MM.1S (cell line): ENCODE measurements around the gene AKAP13.

Source experiments
- DNase-seq: peaks from one replicate; pipeline ENCODE4 v3.0.0-alpha.2; 2015
- H2AFZ ChIP-seq: fragments of 300-600 bp; sonication (generic); 2 replicates; pipeline ENCODE4 v1.6.0; 2016; ENCODE audit warnings: antibody characterized with exemption, low read length
- H3F3A ChIP-seq: fragments of 300-600 bp; sonication (generic); 2 replicates; pipeline ENCODE4 v1.6.1; 2016; ENCODE audit warnings: mild to moderate bottlenecking, antibody characterized with exemption, low read length, moderate library complexity, mixed read lengths; ENCODE audit not compliant: insufficient read depth
- H3K27ac ChIP-seq: fragments of 300-600 bp; sonication (generic); 2 replicates; pipeline ENCODE4 v1.5.1; 2016; ENCODE audit warnings: mild to moderate bottlenecking, low read length
- H3K27me3 ChIP-seq: fragments of 300-600 bp; sonication (generic); replicated peaks from 2 replicates; pipeline ENCODE4 v1.6.0; 2016; ENCODE audit warnings: low read length; ENCODE audit not compliant: insufficient read depth
- H3K36me3 ChIP-seq: fragments of 300-600 bp; sonication (generic); replicated peaks from 2 replicates; pipeline ENCODE4 v1.6.1; 2016; ENCODE audit warnings: mild to moderate bottlenecking, low read length, mixed read lengths; ENCODE audit not compliant: insufficient read depth
- H3K4me1 ChIP-seq: fragments of 300-600 bp; sonication (generic); 2 replicates; pipeline ENCODE4 v1.6.1; 2016; ENCODE audit warnings: low read length, mixed read lengths
- H3K4me2 ChIP-seq: fragments of 300-600 bp; sonication (generic); 2 replicates; pipeline ENCODE4 v1.6.0; 2016; ENCODE audit warnings: low read depth, low read length
- H3K4me3 ChIP-seq: fragments of 300-600 bp; sonication (generic); 2 replicates; pipeline ENCODE4 v1.5.1; 2016; ENCODE audit warnings: low read length, mixed read lengths
- H3K79me2 ChIP-seq: fragments of 300-600 bp; sonication (generic); 2 replicates; pipeline ENCODE4 v1.6.1; 2016; ENCODE audit warnings: mixed run types, low read length, mixed read lengths
- H3K9ac ChIP-seq: fragments of 300-600 bp; sonication (generic); 2 replicates; pipeline ENCODE4 v1.6.1; 2016; ENCODE audit warnings: low read length, mixed read lengths
- H3K9me2 ChIP-seq: fragments of 300-600 bp; sonication (generic); replicated peaks from 2 replicates; pipeline ENCODE4 v1.6.1; 2016; ENCODE audit warnings: mild to moderate bottlenecking, low read length, mixed read lengths; ENCODE audit not compliant: insufficient read depth
- H3K9me3 ChIP-seq: fragments of 300-600 bp; sonication (generic); replicated peaks from 2 replicates; pipeline ENCODE4 v1.6.1; 2016; ENCODE audit warnings: mild to moderate bottlenecking, low read length, mixed read lengths; ENCODE audit not compliant: insufficient read depth
- H4K20me1 ChIP-seq: fragments of 300-600 bp; sonication (generic); 2 replicates; pipeline ENCODE4 v1.6.1; 2016; ENCODE audit warnings: mild to moderate bottlenecking, low read length, moderate library complexity, mixed read lengths; ENCODE audit not compliant: insufficient read depth
- EZH2 ChIP-seq: fragments of 300-600 bp; sonication (generic); optimal IDR thresholded peaks from 2 replicates; pipeline ENCODE3; 2017; ENCODE audit warnings: low read depth, mild to moderate bottlenecking, antibody characterized with exemption, low read length, mixed read lengths
- EZH2phosphoT487 ChIP-seq: fragments of 300-600 bp; sonication (generic); IDR thresholded peaks from 2 replicates; pipeline ENCODE4 v1.6.1; 2018; ENCODE audit warnings: antibody characterized with exemption, low read length
- TF ChIP-seq, protein P1 (sequence below): fragments of 300-600 bp; sonication (generic); IDR thresholded peaks from 2 replicates; pipeline ENCODE4 v1.5.1; 2016; ENCODE audit warnings: antibody characterized with exemption, low read length, mixed read lengths

Gene AKAP13

DNA sequence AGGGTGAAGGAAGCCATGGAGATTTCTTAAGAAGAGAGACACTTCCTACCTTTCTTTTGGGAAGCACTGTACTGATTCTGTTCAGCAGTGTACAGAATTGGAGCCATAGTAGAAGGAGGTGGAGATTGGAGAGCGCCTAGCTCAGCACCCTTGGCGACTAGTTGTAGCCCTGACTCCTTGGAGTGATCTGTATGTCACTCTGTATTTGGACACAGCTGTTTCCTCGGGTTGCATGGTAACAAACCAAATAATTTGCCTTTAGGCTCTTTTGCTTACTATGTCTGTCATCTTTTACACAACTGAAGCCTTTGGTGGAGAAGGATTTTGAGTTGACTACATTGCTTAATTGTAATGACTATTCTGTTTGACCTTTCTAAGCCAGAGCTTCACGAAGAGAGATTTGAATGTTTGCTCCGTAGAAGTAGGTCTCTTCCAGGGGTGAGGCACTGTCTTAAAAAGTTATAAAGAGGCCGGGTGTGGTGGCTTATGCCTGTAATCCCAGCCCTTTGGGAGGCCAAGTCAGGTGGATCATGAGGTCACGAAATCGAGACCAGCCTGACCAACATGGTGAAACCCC lies 77.1 kb downstream of the AKAP13 start:
- Histone ChIP-seq H3K27ac (no peak overlapping the region), H3F3A (no peaks in the 10 kb centered on the region), H3K4me3 (no peak overlapping the region), H3K27me3 (no peaks in the 10 kb centered on the region), H3K9me3 (no peaks in the 10 kb centered on the region), H2AFZ (no peak overlapping the region), H3K79me2 (peaks cover 27% of the 10 kb centered on the region), H3K9me2 (no peaks in the 10 kb centered on the region), H3K9ac (no peak overlapping the region), H4K20me1 (no peaks in the 10 kb centered on the region), H3K36me3 (no peaks in the 10 kb centered on the region), H3K4me1 (no peaks in the 10 kb centered on the region), H3K4me2 (no peak overlapping the region)
- no peak for DNase-seq
- TF ChIP-seq EZH2 = no peak
- no peak for TF ChIP-seq EZH2phosphoT487
- TF ChIP-seq, protein P1, sequence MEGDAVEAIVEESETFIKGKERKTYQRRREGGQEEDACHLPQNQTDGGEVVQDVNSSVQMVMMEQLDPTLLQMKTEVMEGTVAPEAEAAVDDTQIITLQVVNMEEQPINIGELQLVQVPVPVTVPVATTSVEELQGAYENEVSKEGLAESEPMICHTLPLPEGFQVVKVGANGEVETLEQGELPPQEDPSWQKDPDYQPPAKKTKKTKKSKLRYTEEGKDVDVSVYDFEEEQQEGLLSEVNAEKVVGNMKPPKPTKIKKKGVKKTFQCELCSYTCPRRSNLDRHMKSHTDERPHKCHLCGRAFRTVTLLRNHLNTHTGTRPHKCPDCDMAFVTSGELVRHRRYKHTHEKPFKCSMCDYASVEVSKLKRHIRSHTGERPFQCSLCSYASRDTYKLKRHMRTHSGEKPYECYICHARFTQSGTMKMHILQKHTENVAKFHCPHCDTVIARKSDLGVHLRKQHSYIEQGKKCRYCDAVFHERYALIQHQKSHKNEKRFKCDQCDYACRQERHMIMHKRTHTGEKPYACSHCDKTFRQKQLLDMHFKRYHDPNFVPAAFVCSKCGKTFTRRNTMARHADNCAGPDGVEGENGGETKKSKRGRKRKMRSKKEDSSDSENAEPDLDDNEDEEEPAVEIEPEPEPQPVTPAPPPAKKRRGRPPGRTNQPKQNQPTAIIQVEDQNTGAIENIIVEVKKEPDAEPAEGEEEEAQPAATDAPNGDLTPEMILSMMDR = no peak

DNA sequence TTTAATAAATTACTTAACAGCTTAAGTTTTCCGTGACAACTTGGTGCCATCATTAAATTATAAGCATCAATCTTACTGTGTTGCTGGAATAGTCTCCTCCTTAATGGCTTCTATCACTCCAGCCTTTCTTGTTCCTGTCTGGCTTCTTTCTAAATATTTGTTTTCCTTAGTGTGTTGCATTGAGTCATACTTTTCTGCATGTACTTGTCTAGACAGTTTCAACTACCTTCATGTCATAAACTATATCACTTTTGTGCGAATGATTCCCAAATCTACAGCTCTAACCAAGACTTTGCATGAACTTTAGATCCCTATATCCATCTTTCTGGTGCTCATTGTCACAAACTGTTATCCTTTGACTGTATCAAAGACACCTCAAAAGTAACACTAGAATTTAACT lies 78.4 kb downstream of the AKAP13 start:
- Histone ChIP-seq H3K9ac (no peak overlapping the region), H3K9me3 (no peaks in the 10 kb centered on the region), H3K36me3 (no peaks in the 10 kb centered on the region), H3K4me2 (no peak overlapping the region), H3K79me2 (peaks cover 14% of the 10 kb centered on the region; the same call in 1 of the 2 replicates), H3F3A (no peaks in the 10 kb centered on the region), H3K27ac (no peak overlapping the region), H3K9me2 (no peaks in the 10 kb centered on the region), H3K27me3 (no peaks in the 10 kb centered on the region), H3K4me1 (no peaks in the 10 kb centered on the region), H2AFZ (no peak overlapping the region), H4K20me1 (no peaks in the 10 kb centered on the region), H3K4me3 (no peak overlapping the region)
- no peak for DNase-seq
- TF ChIP-seq, protein P1 = no peak
- TF ChIP-seq EZH2 (no peak), EZH2phosphoT487 (no peak)

DNA sequence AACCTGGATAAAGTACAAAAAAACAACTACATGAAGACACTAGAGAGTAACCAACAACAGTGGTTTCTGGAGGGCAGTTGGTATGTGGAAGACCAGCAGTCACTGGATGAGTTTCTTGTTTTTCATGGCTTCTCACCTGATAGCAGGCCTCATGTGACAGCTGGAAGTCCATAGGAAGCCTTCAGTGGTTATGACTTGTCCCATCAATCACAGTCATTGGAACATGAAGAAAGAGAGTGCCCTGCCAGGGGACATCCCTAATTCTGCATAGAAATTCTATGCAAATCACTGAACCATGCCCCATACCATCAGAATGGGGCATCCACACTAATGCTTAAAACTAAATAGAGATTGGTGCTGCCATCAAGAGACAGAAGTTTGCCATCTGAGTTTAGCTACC lies 81.6 kb downstream of the AKAP13 start:
- no peaks in the 10 kb centered on the region for H3K36me3 ChIP-seq
- no peak overlapping the region for H3K4me2 ChIP-seq
- no peaks in the 10 kb centered on the region for H4K20me1 ChIP-seq
- no peaks in the 10 kb centered on the region for H3K9me3 ChIP-seq
- no peak overlapping the region for H3K9ac ChIP-seq
- peaks cover 9% of the 10 kb centered on the region; the same call in 1 of the 2 replicates for H3K79me2 ChIP-seq
- no peak overlapping the region for H2AFZ ChIP-seq
- H3F3A ChIP-seq = no peaks in the 10 kb centered on the region
- no peak for DNase-seq
- TF ChIP-seq EZH2 = no peak
- no peak for TF ChIP-seq EZH2phosphoT487
- TF ChIP-seq, protein P1 = no peak
- no peaks in the 10 kb centered on the region for H3K4me1 ChIP-seq
- no peaks in the 10 kb centered on the region for H3K27me3 ChIP-seq
- H3K9me2 ChIP-seq = no peaks in the 10 kb centered on the region
- H3K4me3 ChIP-seq = no peak overlapping the region
- no peak overlapping the region for H3K27ac ChIP-seq
